K562 (cell line): ENCODE measurements around the gene SLC25A2. TPM values are rescaled to one million over a fixed set of nuclear protein-coding genes. Genes with fewer than 3 reads are reported as not detected.

Experiments
- ATAC-seq: fragments of 200-7000 bp; cut with Tn5 transposase; 3 replicates; pipeline ENCODE4 v1.9.1; 2020; ENCODE audit warnings: moderate library complexity
- BruUV-seq: library from RNA; stranded (reverse); fragments of 400-500 nt; replicated peaks from 2 replicates; lab custom pipeline; 2021; lab: Mats Ljungman, UMichigan
- CTCF ChIA-PET: fragments of 300-600 bp; formaldehyde crosslinking; extraction: SDS; loops from one replicate; lab custom pipeline; 2021; ENCODE audit warnings: low intra/inter-chr PET ratio; lab: Yijun Ruan, JAX
- POLR2A ChIA-PET: fragments of 300-600, 350-650 bp; sonication (Branson Sonifier 250); formaldehyde crosslinking; extraction: SDS; loops from one replicate; lab custom pipeline; 2021; ENCODE audit warnings: antibody characterized with exemption, inconsistent platforms; lab: Yijun Ruan, JAX
- DNase-seq, 4 experiments: peaks; one replicate each; pipeline versions ENCODE4 v3.0.0 to v3.0.0-alpha.2; 2011 to 2018; ENCODE audit warnings: low spot score in 3 of 4, mixed read lengths in 3 of 4; ENCODE audit errors: extremely low read depth in 1 of 4
- FAIRE-seq: peaks from 2 replicates; lab custom pipeline; 2011; peaks lifted over from hg19 to GRCh38; lab: Jason Lieb, UNC
- H2AFZ ChIP-seq: 2 replicates; pipeline ENCODE4 v1.6.0; 2011; ENCODE audit warnings: low read depth, low read length, control low read depth, inconsistent platforms
- H3K27ac ChIP-seq: fragments of 200-600 bp; 3 replicates; pipeline ENCODE4 v1.8.0; 2011; ENCODE audit warnings: low read depth, mild to moderate bottlenecking, control low read depth, inconsistent platforms, low read length, moderate library complexity, mixed read lengths; ENCODE audit errors: extremely low read depth
- H3K27me3 ChIP-seq, 2 experiments: fragments of 300-600 bp in 1 of 2; 2 replicates in 1 of 2; 3 replicates in 1 of 2; pipeline versions ENCODE4 v1.6.0 to v1.8.0; 2011; ENCODE audit warnings: inconsistent platforms in 2 of 2, low read length in 2 of 2, mild to moderate bottlenecking in 1 of 2, mixed read lengths in 1 of 2, moderate library complexity in 1 of 2; ENCODE audit not compliant: control insufficient read depth in 2 of 2, insufficient read depth in 2 of 2
- H3K36me3 ChIP-seq: fragments of 300-600 bp; 3 replicates; pipeline ENCODE4 v1.8.0; 2011; ENCODE audit warnings: mild to moderate bottlenecking, low read length, inconsistent platforms; ENCODE audit not compliant: control insufficient read depth, insufficient read depth
- H3K4me1 ChIP-seq, 2 experiments: fragments of 200-600 bp in 1 of 2; replicated peaks in 1 of 2; 2 replicates in 1 of 2; 3 replicates in 1 of 2; pipeline versions ENCODE4 v1.5.1 to v1.8.0; 2011; ENCODE audit warnings: inconsistent platforms in 2 of 2, low read length in 2 of 2, mild to moderate bottlenecking in 1 of 2, mixed read lengths in 1 of 2, moderate library complexity in 1 of 2; ENCODE audit not compliant: control insufficient read depth in 2 of 2, insufficient read depth in 2 of 2
- H3K4me2 ChIP-seq: 2 replicates; pipeline ENCODE4 v1.6.1; 2011; ENCODE audit warnings: low read length, control low read depth, inconsistent platforms, mixed read lengths; ENCODE audit not compliant: insufficient read depth
- H3K4me3 ChIP-seq: fragments of 200-600 bp; sonication (generic), shearing (Covaris generic); 2 replicates; pipeline ENCODE4 v1.5.1; 2016; ENCODE audit warnings: control low read depth, inconsistent platforms
- H3K79me2 ChIP-seq: fragments of 200-600 bp; 3 replicates; pipeline ENCODE4 v1.8.0; 2011; ENCODE audit warnings: low read length, inconsistent platforms; ENCODE audit not compliant: control insufficient read depth, insufficient read depth
- H3K9ac ChIP-seq, 2 experiments: 2 replicates each; pipeline versions ENCODE4 v1.6.0 to v1.6.1; 2011; ENCODE audit warnings: low read depth in 2 of 2, low read length in 2 of 2, control low read depth in 1 of 2, inconsistent platforms in 1 of 2, mild to moderate bottlenecking in 1 of 2, mixed read lengths in 1 of 2; ENCODE audit not compliant: insufficient read depth in 1 of 2
- H3K9me1 ChIP-seq: one replicate; pipeline ENCODE4 v1.6.0; 2011; ENCODE audit warnings: inconsistent platforms, mild to moderate bottlenecking, low read length, moderate library complexity; ENCODE audit not compliant: control insufficient read depth, insufficient read depth
- H3K9me3 ChIP-seq: replicated peaks from 2 replicates; pipeline ENCODE4 v1.5.1; 2011; ENCODE audit warnings: low read depth, low read length, inconsistent platforms; ENCODE audit not compliant: control insufficient read depth, insufficient read depth
- H4K20me1 ChIP-seq: replicated peaks from 2 replicates; pipeline ENCODE4 v1.6.1; 2011; ENCODE audit warnings: low read length, inconsistent platforms, mixed read lengths; ENCODE audit not compliant: control insufficient read depth, insufficient read depth
- CBFB ChIP-seq: sonication (generic); formaldehyde crosslinking; IDR thresholded peaks from 2 replicates; pipeline ENCODE4 v1.4.0; 2020; ENCODE audit warnings: mild to moderate bottlenecking, missing genetic modification reagents
- FOXA1 ChIP-seq: fragments of 450-650 bp; IDR thresholded peaks from 2 replicates; pipeline ENCODE4 v1.6.1; 2016; ENCODE audit warnings: mild to moderate bottlenecking, borderline replicate concordance
- FOXK2 ChIP-seq, 2 experiments: fragments of 450-650 bp; IDR thresholded peaks in 1 of 2; conservative IDR thresholded peaks in 1 of 2; 2 replicates each; pipeline ENCODE4 v1.6.1; 2016; ENCODE audit warnings: low read depth in 2 of 2, mild to moderate bottlenecking in 1 of 2
- HLTF ChIP-seq: fragments of 450-650 bp; IDR thresholded peaks from 2 replicates; pipeline ENCODE4 v1.6.1; 2016
- NUFIP1 ChIP-seq: fragments of 450-650 bp; IDR thresholded peaks from 2 replicates; pipeline ENCODE4 v1.6.1; 2018; ENCODE audit not compliant: partially characterized antibody
- SNRNP70 ChIP-seq: fragments of 200-400 bp; formaldehyde crosslinking; optimal IDR thresholded peaks from 2 replicates; pipeline ENCODE3; 2017; ENCODE audit warnings: low read depth, low read length
- SREBF1 ChIP-seq: fragments of 150-350 bp; IDR thresholded peaks from 2 replicates; pipeline ENCODE4 v1.6.1; 2014; ENCODE audit warnings: antibody characterized with exemption, low read depth, low read length, borderline replicate concordance
- ZBTB1 ChIP-seq: sonication (generic); formaldehyde crosslinking; IDR thresholded peaks from 2 replicates; pipeline ENCODE4 v1.8.1; 2023; ENCODE audit warnings: missing genetic modification reagents, low read depth, mild to moderate bottlenecking, borderline replicate concordance
- ZNF766 ChIP-seq: fragments of 200-800 bp; sonication (Bioruptor generic); conservative IDR thresholded peaks from 2 replicates; pipeline ENCODE4 v1.6.1; 2016; ENCODE audit warnings: missing genetic modification characterization, missing compliant biosample characterization
- WGBS: fragments of 100-300 bp; shearing (Covaris generic); methylation state at CpG from one replicate; pipeline ENCODE4 v1.1.6; 2016; ENCODE audit warnings: low coverage, mixed read lengths; ENCODE audit not compliant: insufficient coverage; ENCODE audit errors: missing lambda C conversion rate; 5-methylcytosine and 5-hydroxymethylcytosine counted together
- in situ Hi-C: fragments of 300-500 bp; cut with MboI; formaldehyde crosslinking; loops from 4 replicates; pipeline ENCODE4 v1.15.0; 2018; ENCODE audit warnings: inconsistent platforms, mixed read lengths
- intact Hi-C: fragments of 100-400 bp; cut with micrococcal nuclease; formaldehyde crosslinking; loops from 2 replicates; pipeline ENCODE4 v1.14.2; 2022
- polyA plus RNA-seq, 8 experiments: library from polyadenylated mRNA; depleted of rRNA in 4 of 8; stranded (reverse) in 5 of 8; unstranded in 3 of 8; fragments of >200 nt; fragmentation: Nextera tagmentation in 2 of 8; fragmentation: Illumina TruSeq in 1 of 8; extraction: Ambion mirVana in 2 of 8; extraction: Trizol in 1 of 8; gene quantifications; 2 replicates each; pipeline versions ENCODE4 v1.2.1 to v1.2.3, GENCODE V29; 2011 to 2014; ENCODE audit warnings: inconsistent platforms in 1 of 8, missing spikeins in 1 of 8
- total RNA-seq, 7 experiments: library from RNA; depleted of rRNA in 6 of 7; stranded (reverse); fragments of >200 nt in 6 of 7; fragmentation: Illumina TruSeq in 2 of 7; extraction: Trizol in 2 of 7; gene quantifications; 2 replicates each; pipeline versions ENCODE4 v1.2.1 to v1.2.3, GENCODE V29; 2011 to 2021; ENCODE audit warnings: low replicate concordance in 1 of 7

SLC25A2 gene
- total and polyA plus RNA-seq, 9 of the 15 experiments (the other 6 are each of a cell fraction or from before 2014, with no cell fraction given), result 0.09 to 0.11 (median 0.11) TPM; not detected in 6

DNA sequence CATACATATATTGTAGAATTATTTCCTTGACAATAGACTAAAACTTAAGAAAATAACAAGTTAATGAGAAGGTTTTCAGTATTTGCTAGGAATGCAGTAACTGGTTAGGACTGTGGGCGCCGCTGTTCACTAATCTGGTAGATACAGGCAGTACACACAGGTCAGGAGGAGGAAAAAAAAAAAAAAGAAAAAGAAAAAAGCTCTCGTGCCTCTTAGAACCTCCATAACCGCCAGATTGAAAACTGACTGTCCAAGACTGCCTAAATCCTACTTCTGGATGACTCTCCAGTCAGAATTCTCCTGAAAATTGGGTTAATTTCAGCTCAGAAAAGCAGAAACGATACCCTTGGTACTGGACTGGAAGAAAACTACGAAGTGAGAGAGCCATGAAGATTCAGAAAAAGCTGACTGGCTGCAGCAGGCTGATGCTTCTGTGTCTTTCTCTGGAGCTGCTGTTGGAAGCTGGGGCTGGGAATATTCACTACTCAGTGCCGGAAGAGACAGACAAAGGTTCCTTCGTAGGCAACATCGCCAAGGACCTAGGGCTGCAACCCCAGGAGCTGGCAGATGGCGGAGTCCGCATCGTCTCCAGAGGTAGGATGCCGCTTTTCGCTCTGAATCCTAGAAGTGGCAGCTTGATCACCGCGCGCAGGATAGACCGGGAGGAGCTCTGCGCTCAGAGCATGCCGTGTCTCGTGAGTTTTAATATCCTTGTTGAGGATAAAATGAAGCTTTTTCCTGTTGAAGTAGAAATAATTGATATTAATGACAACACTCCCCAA is 26.6 kb upstream of the SLC25A2 start, which contains the start of gene PCDHGA1 (continued):
- TF ChIP-seq FOXA1, result no peak
- no peak for TF ChIP-seq ZNF766 (CRISPR knock-in tag)
- no peak for TF ChIP-seq ZBTB1 (CRISPR knock-in tag)

DNA sequence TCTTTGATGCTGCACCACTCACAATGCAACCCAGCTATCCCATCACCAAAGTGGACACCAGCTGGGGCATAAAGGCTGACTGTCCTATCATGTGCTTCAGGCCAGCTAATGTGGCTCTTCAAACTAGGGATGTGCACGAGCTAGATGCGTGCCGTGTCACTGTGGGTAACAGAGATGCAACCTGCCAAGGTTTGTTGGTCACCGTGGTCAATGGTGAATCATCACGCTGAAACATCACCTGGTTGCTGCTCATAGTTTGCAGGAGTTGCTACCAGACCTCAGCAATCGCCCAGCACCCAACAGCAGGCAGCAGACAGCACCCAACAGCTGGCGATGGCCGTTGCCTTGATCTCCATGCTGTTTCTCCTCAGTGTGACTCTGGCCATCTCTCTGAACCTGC is 24.4 kb upstream of the SLC25A2 start:
- Histone ChIP-seq H4K20me1 (no peaks in the 10 kb centered on the region), H3K4me1 (no peaks in the 10 kb centered on the region; a peak in 1 of 5 replicates), H3K9me1 (no peaks in the 10 kb centered on the region), H3K79me2 (no peaks in the 10 kb centered on the region), H3K27me3 (peaks cover 0 to 6% of the 10 kb centered on the region in 2 experiments; a peak in 3 of 5 replicates), H3K36me3 (no peaks in the 10 kb centered on the region), H3K27ac (no peak overlapping the region), H3K4me2 (no peak overlapping the region), H2AFZ (no peak overlapping the region), H3K9ac (no peak overlapping the region), H3K9me3 (no peaks in the 10 kb centered on the region), H3K4me3 (no peak overlapping the region)
- no TSS peak for BruUV-seq
- TF ChIP-seq FOXK2 (conservative IDR thresholded peaks at IDR 0.05 in 1 of 2, IDR thresholded peaks at IDR 0.05 in 1 of 2; ENCODE audit: low read depth in 2 of 2) (no peak), NUFIP1 (no peak), HLTF (no peak), SNRNP70 (no peak), CBFB (CRISPR knock-in tag) (0 out of 2 replicates have a peak, but pooled peaks have one; percentile 37), SREBF1 (no peak)
- DNase-seq (no peak), ATAC-seq (no peak), FAIRE-seq (no peak)
- WGBS, result 15% methylated on average over 8 of the region's 8 CpGs
- intact Hi-C loops, result loop anchor here (5.0 to 10.0 kb wide), 2 partner anchors 44 to 113 kb away; partner anchors contain the start of genes PCDHB13, PCDHGA6 and PCDHGB3
- ChIA-PET CTCF (no interaction called here), POLR2A (interaction anchor here (1.2 kb wide), 1 partner anchor 8 kb away, joined by 5 read pairs; the partner anchor contains the start of gene TAF7)
- in situ Hi-C loops, result no loop called here
